ENCODE results near the gene OR13J1.
"Not testable (repeated sequence)": the region's sequence is repeated elsewhere in the genome, so short reads cannot be mapped to it uniquely, and the experiment has no call there.

Gene OR13J1

DNA sequence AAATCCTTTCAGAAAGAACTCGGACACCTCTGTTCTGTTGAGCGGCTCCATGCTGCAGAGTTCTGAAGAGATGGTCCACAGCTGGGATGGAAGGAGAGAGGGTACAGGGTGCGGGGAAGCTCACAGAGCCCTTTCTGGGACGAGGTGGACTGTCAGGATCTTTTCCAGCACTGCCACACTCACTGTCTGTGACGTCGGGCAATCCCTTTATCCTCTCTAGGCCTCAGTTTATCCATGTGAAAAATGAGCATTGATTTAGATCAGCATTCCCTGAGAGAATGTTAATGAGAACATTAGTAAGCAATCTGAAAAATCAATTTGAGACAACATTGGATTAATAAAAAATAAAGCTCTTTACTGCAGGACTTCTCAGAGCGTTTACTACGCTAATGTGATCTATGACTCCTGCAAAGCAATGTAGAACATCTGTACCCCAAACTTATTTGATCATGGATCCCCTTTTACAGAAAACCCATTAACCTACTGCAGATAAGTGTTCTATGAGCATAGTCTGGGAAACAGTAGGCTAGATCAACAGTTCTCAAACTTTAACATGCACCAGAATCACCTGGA is at the start of gene OR13J1:
TSS of gene OR13J1 (minus strand) at position 51 of the 573 bp plus-strand sequence. CDS start at position 51, 0 bp downstream.
- no peak for DNase-seq

GRCh38 chr9:35919212-35920008 is 49.2 kb upstream of the OR13J1 start:
- no peak for DNase-seq

DNA sequence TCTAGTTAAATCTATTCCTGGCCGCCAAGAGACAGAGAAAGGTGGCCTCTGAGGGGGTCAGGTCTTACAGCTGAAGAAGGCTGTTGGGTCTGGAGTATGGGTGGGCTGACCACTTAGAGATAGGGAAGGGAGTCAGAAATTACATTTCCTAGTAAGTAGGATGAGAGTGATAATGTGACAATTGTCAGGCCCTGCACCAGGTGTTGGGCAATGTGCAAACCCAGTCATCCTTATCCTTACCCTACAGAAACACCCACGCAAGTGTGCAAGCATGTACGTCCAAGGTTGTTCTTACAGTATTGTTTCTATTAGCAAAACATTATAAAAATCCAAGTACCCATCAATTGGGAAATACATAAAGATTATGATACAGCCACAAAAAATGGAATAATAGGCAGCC is 48.6 kb upstream of the OR13J1 start:
- DNase-seq, result no peak

- no peak for DNase-seq
Observed at GRCh38 chr9:35917261-35917660, 47.1 kb upstream of the OR13J1 start.

DNA sequence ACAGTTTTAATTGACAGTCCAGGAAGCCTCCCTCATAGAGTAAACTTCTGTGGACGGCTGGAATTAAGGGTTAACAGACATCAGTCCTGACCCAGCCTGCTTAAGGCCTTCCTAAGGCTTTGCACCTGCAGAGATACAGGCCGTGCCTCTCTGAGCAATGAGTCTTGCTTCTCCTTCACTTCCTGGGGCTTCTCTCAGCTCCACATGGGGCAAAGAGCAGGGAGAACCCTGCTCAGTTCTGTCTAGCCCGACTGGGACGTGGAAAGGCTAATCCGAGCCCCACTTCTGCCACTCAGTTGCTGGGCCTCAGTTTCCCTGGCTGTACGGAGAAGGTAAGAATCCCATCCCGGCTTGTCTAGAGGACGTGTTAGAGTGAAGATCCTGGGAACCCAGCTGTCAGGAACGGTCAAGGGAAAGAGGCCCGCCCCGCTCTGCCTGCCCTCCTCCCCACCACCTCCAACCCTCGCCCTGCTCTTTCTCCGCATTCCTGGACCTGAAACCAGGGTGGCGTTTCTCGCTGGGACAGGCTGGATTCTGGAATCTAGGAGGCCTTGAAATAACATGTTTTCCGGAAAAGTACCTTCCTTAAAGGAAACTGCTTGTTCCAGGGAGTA is 45.6 kb upstream of the OR13J1 start:
- no peak for DNase-seq

- no peak for DNase-seq
Observed at GRCh38 chr9:35914301-35914807, 44.2 kb upstream of the OR13J1 start.

DNA sequence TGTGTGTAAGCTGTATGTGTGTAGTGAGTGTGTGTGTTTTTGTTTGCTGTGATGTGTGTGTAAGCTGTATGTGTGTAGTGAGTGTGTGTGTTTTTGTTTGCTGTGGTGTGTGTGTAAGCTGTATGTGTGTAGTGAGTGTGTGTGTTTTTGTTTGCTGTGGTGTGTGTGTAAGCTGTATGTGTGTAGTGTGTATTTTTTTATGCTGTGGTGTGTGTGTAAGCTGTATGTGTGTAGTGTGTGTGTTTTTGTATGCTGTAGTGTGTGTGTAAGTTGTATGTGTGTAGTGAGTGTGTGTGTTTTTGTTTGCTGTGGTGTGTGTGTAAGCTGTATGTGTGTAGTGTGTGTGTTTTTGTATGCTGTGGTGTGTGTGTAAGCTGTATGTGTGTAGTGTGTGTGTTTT is 43.2 kb upstream of the OR13J1 start:
- not testable (repeated sequence) for DNase-seq

DNA sequence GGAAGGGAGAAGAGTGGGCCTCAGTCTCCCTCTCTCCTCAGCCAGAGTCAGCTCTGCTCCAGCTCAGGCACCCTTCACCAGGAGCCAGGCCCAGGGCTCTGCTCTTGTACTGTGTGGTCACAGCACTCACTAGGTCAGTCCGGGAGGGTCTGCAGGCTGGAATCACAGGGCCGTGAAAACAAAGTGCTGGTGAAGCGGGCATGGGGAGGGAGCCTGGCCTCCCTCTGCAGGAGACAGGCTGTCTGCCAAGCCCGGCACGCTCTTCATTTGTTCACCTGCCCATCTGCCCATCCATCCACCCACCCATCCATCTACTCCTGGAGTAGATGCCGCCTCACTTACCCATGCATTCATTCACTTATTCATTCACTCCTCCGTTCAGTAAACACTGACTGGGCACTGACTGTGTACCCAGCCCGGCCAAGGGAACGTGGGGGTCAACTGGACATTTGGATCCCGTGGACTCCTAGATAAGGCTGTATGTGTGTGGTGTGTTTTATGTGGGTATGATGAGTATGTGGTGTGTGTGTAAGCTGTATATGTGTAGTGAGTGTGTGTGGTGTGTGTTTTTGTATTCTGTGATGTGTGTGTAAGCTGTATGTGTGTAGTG is 42.7 kb upstream of the OR13J1 start:
- DNase-seq, result no peak

DNA sequence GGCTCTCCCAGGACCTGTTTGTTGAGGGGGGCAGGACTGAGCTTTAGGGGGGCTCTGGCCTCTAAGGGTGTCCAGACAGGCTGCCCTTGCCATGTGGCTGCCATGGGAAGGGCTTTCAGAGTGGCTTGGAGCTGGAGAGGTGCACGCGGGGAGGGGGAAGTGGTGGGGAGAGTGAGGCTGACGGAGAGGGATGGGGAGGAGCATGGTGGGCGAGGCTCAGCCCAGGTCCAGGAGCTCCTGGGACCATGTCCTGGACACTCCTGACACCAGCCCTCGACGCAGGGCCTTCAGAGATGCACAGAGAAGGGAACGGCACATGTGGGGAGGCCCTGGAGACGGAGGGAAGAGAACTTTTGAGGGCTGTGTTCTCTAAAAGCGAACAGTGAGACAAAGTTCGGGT is 41.5 kb upstream of the OR13J1 start:
- DNase-seq, result no peak

DNA sequence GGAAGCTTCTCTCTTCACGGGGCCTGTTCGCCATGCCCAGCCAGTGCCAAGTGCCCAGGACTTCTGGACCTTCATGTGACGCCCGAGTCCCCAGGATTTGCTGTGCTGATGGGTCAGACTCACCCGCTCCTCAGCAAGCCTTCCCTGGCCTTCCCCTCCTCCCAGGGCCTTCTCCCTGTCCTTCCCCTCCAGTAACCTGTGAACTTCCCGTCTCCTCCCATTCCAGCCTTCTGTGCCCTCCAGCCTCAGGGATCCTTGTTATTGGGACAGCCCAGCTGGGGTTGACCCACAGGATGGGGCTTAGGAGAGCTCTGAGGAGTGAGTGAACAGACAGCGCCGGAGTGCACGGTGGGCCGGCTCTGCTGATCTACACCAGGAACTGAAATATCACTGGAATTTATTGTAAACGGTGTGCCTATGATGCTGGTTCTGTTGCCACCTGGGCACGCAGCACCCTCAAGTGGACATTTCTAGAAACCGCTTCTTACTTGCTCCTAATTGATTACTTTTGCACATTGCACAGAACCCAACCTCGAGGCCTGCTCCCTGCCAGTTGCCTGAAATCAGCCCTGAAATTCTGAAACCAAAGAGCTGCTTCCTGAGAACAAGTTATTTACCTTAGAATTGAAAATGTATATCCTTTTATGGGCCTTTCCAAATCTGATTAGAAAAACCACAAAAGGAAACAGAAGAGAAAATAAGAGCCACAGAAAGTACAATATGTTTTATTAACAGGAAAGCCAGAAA is 40.6 kb upstream of the OR13J1 start:
- no peak for DNase-seq

DNA sequence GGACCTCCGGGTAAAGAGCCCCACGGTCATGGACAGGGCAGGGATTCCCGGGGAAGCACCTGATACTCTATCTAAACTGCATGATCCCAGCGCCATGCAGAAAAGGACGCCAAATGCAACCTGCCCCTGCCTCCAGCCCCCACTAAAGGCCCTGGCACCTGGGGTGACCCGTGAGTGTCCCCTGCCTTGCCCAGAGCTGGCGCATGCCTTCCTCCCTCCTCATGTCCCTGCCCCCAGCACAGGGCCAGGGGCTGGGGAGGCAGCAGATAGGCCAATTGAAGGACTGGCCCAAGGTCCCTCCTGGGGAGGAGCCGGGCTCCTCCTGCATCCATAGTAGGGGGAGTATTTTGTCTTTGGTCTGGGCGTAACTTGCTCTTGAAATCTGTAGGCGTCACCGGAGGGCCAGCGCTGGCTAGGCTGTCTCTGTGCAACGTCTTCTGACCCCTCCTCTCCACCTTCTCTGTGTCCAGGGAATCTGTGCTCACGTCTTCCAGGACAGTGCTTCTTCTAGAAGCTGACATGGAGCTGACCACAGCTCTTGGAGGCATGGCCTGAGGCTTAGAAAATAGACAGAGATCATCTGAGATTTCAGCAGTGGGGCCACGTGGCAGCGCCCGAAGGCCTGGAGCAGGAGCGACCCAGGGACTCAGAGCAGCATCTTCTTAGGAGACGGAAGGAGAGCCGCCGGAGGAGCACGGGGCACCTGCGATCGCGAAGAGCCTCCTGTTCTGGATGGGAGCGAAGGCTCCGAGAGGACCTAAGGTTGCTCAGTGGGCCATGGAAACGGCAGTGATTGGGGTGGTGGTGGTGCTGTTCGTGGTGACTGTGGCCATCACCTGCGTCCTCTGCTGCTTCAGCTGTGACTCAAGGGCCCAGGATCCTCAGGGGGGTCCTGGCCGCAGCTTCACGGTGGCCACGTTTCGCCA is 39.7 kb upstream of the OR13J1 start:
- DNase-seq, result no peak

- DNase-seq, result no peak
Observed at GRCh38 chr9:35909274-35909673, 39.1 kb upstream of the OR13J1 start, which contains the start of gene SPAAR. TSS of gene SPAAR (plus strand) at chr9:35909490. CDS start at chr9:35910464, 974 bp downstream.

DNA sequence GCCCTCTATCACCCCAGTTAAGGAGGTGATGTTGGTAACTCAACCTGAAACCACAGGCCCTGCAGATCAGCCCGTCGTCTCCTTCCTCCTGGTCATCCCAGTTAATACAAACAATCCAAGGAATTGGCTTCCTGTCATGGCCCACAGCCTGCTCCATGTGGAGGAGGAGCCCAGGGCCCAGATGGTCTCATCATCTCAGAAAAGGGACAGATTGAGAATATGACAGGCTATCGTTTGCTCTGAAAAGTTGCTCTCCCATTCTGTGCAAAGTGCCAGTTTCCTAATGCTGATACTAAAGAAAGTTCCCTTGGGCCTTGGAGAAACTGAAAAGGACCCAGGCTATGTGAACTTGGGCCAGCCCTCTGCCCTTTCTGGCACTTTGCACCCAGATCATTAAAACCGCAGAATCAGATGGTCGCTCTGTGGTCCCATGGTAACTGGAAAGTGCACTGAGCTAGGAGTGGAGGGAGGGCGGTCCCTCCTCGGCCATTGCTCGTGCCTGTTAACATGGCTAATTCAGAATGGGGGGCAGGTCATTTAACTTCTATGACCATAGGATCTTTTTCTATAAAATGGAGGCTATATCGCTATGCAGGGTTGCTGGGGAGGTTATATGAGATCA is 38.4 kb upstream of the OR13J1 start:
- DNase-seq, result no peak

- no peak for DNase-seq
Observed at GRCh38 chr9:35907711-35908503, 37.7 kb upstream of the OR13J1 start.

- no peak for DNase-seq
Observed at GRCh38 chr9:35906923-35907699, 36.9 kb upstream of the OR13J1 start.

DNA sequence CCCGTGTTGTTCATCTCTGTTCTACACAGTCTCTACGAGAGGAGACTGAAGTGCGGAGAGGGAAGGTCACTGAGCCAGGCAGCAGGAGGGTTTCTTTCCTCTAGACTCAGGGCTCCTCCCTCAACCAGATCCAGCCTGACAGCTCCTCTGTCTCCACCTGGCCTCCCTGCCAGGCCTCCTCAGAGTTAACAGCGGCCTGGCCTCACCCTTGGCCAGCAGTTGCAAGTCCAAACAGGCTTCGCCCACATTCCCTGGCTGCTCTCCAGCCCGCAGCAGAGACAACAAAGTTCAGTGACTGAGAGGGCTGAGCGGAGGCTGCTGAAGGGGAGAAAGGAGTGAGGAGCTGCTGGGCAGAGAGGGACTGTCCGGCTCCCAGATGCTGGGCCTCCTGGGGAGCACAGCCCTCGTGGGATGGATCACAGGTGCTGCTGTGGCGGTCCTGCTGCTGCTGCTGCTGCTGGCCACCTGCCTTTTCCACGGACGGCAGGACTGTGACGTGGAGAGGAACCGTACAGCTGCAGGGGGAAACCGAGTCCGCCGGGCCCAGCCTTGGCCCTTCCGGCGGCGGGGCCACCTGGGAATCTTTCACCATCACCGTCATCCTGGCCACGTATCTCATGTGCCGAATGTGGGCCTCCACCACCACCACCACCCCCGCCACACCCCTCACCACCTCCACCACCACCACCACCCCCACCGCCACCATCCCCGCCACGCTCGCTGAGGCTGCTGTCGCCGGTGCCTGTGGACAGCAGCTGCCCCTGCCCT is 35.9 kb upstream of the OR13J1 start, which contains the start of gene HRCT1:
TSS of gene HRCT1 (plus strand) at position 291 of the 768 bp plus-strand sequence. CDS start at position 377, 86 bp downstream.
- no peak for DNase-seq

DNA sequence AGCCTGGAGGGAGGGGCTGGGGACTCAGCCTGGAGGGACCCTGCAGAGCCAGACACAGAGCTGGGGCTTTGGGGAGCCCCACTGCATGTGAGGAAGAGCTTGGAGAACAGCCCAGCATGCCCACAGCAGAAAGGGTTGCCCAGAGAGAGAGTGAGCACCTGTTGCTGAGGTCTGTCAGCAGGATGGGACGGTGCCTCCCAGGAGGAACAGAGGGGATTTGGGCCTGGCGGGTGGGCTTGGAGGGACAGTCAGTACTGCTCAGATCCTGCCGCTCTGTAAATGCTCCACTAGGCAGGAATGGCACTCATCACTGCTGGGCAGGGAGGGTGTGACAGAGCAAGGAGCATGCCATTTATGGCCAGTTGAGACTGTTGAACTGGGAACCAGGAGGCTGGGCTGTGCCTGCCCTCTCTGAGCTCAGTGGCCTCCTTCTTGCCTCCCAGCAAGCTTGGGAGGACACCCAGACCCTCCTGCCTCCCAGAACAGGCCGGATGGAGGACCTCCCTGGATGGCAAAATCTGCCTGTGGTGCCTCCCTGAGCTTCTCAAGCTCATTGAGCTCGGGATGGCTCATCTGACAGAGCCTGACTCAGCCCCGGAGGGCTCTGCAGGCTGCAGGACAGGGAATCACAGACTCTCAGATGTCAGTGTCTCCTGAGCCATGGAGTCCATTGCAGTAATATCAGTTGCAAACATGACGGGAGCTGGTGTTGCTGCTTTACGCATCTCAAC is 35.0 kb upstream of the OR13J1 start:
- DNase-seq, result no peak

GRCh38 chr9:35904338-35904737 is 34.1 kb upstream of the OR13J1 start:
- DNase-seq, result no peak

Data from hippocampal formation (tissue), 2 donors.